ENCODE measurements around the gene NUCB2. TPM values are rescaled to one million over a fixed set of nuclear protein-coding genes. Genes with fewer than 3 reads are reported as not detected.

NUCB2 gene
- total and polyA plus RNA-seq, 2 of the 13 experiments (the other 11 are each of a cell fraction or from before 2014, with no cell fraction given): 54.2 to 82.4 TPM

DNA sequence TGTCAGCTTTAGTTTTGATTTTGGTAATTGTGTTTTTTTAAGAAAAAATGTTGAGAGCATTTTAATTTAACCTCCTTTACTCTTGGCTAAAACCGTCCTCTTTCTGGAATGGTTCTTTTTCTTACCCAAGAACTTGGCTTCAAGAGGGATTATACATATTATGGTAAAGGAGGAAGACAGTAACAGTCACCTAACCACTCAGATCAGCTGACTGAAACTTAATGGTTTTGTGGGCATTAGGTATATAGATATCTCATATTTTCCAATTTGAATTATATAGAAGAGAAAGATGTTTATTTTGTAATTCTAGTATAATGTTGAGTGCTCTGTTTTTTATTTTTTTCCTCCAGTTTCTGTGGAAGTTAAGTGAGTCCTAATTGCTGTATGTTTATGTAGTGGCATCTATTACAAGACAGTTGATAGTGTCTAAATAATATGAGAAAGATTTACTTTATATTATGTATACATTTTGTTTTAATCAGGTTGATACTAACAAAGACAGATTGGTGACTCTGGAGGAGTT, 38.4 kb downstream of the NUCB2 start:
- WGBS (ENCODE audit: low lambda C conversion rate): 94% methylated on average over 1 of the region's 1 CpG
- no TSS peak for BruUV-seq (replicated peaks)
- in situ Hi-C loops (cut with HindIII; ENCODE audit: extremely low pct_ligation_motif_present, low pct_unique_long_range_greater_than_20kb): no loop called here

More for the DNA sequence above, 38.4 kb downstream of the NUCB2 start:
- ATAC-seq: no peak
- Histone ChIP-seq H3K4me2 (ENCODE audit: low read depth, low read length) (no peak overlapping the region), H2AFZ (ENCODE audit: low read length) (no peak overlapping the region), H4K20me1 (ENCODE audit: insufficient read depth, low read length) (no peaks in the 10 kb centered on the region), H3K27ac (ENCODE audit: extremely low read length, insufficient read depth, low read length) (no peak overlapping the region), H3K4me3 (replicated peaks in 1 of 3; ENCODE audit: insufficient read depth in 1 of 3, low read depth in 2 of 3, low read length in 3 of 3) (no peak overlapping the region), H3K4me1 (ENCODE audit: insufficient read depth, low read length) (no peaks in the 10 kb centered on the region), H3K36me3 (replicated peaks in 1 of 2; ENCODE audit: control insufficient read depth in 1 of 2, insufficient read depth in 2 of 2, low read length in 2 of 2) (peaks cover 0 to 15% of the 10 kb centered on the region in 2 experiments; a peak in 1 of 5 replicates), H3K9me3 (ENCODE audit: low read length) (no peaks in the 10 kb centered on the region), H3K79me2 (ENCODE audit: insufficient read depth, low read length) (no peaks in the 10 kb centered on the region), H3K9ac (ENCODE audit: insufficient read depth, low read depth, low read length) (no peak overlapping the region), H3K27me3 (ENCODE audit: control insufficient read depth in 1 of 2, insufficient read depth in 2 of 2, low read length in 2 of 2) (no peaks in the 10 kb centered on the region)
- ChIA-PET POLR2A (no interaction called here), CTCF (ENCODE audit: low intra/inter-chr PET ratio, low total read pairs) (no interaction called here)
- TF ChIP-seq, protein P1, sequence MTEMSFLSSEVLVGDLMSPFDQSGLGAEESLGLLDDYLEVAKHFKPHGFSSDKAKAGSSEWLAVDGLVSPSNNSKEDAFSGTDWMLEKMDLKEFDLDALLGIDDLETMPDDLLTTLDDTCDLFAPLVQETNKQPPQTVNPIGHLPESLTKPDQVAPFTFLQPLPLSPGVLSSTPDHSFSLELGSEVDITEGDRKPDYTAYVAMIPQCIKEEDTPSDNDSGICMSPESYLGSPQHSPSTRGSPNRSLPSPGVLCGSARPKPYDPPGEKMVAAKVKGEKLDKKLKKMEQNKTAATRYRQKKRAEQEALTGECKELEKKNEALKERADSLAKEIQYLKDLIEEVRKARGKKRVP (CRISPR knock-in tag; IDR thresholded peaks at IDR 0.05): no peak
- TF ChIP-seq RBFOX2 (IDR thresholded peaks at IDR 0.05; ENCODE audit: low read depth, low read length) (no peak), ZBTB8A (CRISPR knock-in tag; IDR thresholded peaks at IDR 0.05; ENCODE audit: borderline replicate concordance, low read depth) (no peak), HIVEP1 (CRISPR knock-in tag; IDR thresholded peaks at IDR 0.05) (no peak), ZBTB49 (CRISPR knock-in tag; IDR thresholded peaks at IDR 0.05; ENCODE audit: borderline replicate concordance) (no peak)
- intact Hi-C loops (cut with micrococcal nuclease; ENCODE audit: unreplicated experiment): no loop called here
- no peak for FAIRE-seq
- no peak for DNase-seq (ENCODE audit: low spot score)
